Tibial nerve (tissue), 4 donors: Measurements from ENCODE around the gene DBNDD1. TPM values are rescaled to one million over a fixed set of nuclear protein-coding genes. Genes with fewer than 3 reads are reported as not detected.

Experiments used
- DNase-seq, 2 donors: peaks; one replicate each; pipeline ENCODE4 v3.0.0-alpha.2; 2019; ENCODE audit warnings: low spot score in 2 of 2
- H3K27ac ChIP-seq, 4 donors: fragments of 200-600 bp; sonication (generic) in 3 of 4; one replicate each; pipeline ENCODE4 v1.5.1; 2017 to 2019; ENCODE audit warnings: mild to moderate bottlenecking in 1 of 4
- H3K27me3 ChIP-seq, 2 donors: fragments of 200-600 bp; sonication (generic) in 1 of 2; one replicate each; pipeline versions ENCODE4 v1.5.1 to v1.6.0; 2017 to 2019
- H3K36me3 ChIP-seq, 3 donors: fragments of 200-600 bp; sonication (generic); one replicate each; pipeline ENCODE4 v1.5.1; 2018 to 2019
- H3K4me1 ChIP-seq, 4 donors: fragments of 200-600 bp; sonication (generic) in 3 of 4; one replicate each; pipeline ENCODE4 v1.5.1; 2017 to 2019
- H3K4me3 ChIP-seq, 4 donors: fragments of 200-600 bp; sonication (generic) in 3 of 4; one replicate each; pipeline ENCODE4 v1.5.1; 2017 to 2019; ENCODE audit warnings: mild to moderate bottlenecking in 1 of 4, moderate library complexity in 1 of 4
- H3K9me3 ChIP-seq, 4 donors: fragments of 200-600 bp; sonication (generic) in 3 of 4; one replicate each; pipeline ENCODE4 v1.5.1; 2017 to 2019
- EP300 ChIP-seq, 2 donors: sonication (generic); formaldehyde crosslinking; IDR thresholded peaks; one replicate each; pipeline ENCODE4 v1.6.1; 2017; ENCODE audit warnings: antibody characterized with exemption in 2 of 2, mild to moderate bottlenecking in 1 of 2
- POLR2A ChIP-seq, 2 donors: fragments of 450-650 bp; IDR thresholded peaks; one replicate each; pipeline ENCODE4 v1.6.1; 2017; ENCODE audit warnings: antibody characterized with exemption in 2 of 2, mild to moderate bottlenecking in 2 of 2, moderate library complexity in 2 of 2
- WGBS, 2 donors: methylation state at CpG; one replicate each; pipeline ENCODE4 v1.1.5; 2018; 5-methylcytosine and 5-hydroxymethylcytosine counted together
- total RNA-seq, 4 donors: library from RNA; depleted of rRNA; stranded (reverse); fragments of >200 nt; gene quantifications; one replicate each; pipeline ENCODE4 v1.1.0, GENCODE V29; 2016
- TF ChIP-seq, protein P1 (sequence below), 5 experiments: fragments of 200-600 bp in 3 of 5; fragments of 450-650 bp in 2 of 5; sonication (generic) in 3 of 5; IDR thresholded peaks; one replicate each; pipeline ENCODE4 v1.5.1; 2016 to 2019; ENCODE audit warnings: antibody characterized with exemption in 5 of 5, mild to moderate bottlenecking in 3 of 5, moderate library complexity in 2 of 5

Gene DBNDD1
- total RNA-seq, 4 donors from 2014 or later: 0.42 to 2.6 (median 1.3) TPM

DNA sequence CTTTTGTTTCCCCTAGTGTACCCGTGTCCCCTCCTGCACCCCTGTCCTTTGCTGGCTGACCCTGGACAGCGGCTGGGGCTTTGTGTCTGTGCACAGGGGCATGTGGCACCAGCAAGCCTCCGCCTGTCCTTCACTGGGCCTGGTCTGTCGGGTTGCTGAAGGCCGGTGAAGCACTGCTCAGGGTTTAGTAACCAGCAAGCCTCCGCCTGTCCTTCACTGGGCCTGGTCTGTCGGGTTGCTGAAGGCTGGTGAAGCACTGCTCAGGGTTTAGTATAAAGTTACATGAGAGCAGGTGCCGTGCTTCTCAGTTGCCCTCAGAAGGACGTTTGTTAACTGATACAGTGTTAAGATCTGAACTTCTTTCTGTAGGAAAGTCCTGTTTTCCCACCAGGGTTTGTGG, 36.9 kb downstream of the DBNDD1 start:
- H3K9me3 ChIP-seq: no peaks in the 10 kb centered on the region
- no peak overlapping the region for H3K27ac ChIP-seq
- peaks cover 3 to 95% (median 30%) of the 10 kb centered on the region in 3 donors for H3K36me3 ChIP-seq
- WGBS, 2 donors: 89 to 92% methylated on average over 9 of the region's 9 CpGs
- no peak for DNase-seq
- no peak overlapping the region for H3K4me3 ChIP-seq
- no peaks in the 10 kb centered on the region for H3K4me1 ChIP-seq
- TF ChIP-seq POLR2A (IDR thresholded peaks at IDR 0.05) (no peak), EP300 (IDR thresholded peaks at IDR 0.05) (no peak)
- TF ChIP-seq, protein P1, sequence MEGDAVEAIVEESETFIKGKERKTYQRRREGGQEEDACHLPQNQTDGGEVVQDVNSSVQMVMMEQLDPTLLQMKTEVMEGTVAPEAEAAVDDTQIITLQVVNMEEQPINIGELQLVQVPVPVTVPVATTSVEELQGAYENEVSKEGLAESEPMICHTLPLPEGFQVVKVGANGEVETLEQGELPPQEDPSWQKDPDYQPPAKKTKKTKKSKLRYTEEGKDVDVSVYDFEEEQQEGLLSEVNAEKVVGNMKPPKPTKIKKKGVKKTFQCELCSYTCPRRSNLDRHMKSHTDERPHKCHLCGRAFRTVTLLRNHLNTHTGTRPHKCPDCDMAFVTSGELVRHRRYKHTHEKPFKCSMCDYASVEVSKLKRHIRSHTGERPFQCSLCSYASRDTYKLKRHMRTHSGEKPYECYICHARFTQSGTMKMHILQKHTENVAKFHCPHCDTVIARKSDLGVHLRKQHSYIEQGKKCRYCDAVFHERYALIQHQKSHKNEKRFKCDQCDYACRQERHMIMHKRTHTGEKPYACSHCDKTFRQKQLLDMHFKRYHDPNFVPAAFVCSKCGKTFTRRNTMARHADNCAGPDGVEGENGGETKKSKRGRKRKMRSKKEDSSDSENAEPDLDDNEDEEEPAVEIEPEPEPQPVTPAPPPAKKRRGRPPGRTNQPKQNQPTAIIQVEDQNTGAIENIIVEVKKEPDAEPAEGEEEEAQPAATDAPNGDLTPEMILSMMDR (IDR thresholded peaks at IDR 0.05): no peak
- no peaks in the 10 kb centered on the region for H3K27me3 ChIP-seq

DNA sequence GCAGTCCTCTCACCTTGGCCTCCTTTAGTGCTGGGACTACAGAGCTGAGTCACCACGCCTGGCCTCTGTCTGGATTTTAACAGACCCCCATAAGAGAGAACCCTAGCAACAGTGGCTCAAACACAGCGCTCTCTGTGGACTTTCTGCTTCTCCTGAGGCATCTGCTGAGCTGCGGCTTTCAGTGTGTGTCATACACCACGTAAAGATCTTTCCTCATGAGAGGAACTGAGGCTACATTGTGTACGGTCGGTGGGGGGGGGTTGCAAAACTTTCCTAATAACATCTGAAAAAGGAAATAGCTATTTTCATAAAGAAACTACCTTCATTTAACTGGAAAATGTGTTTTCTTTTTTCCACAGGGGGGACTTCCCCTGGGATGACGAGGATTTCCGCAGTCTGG, 37.8 kb downstream of the DBNDD1 start:
- Histone ChIP-seq H3K27ac (no peak overlapping the region), H3K36me3 (peaks cover 3 to 86% (median 30%) of the 10 kb centered on the region in 3 donors)

DNA sequence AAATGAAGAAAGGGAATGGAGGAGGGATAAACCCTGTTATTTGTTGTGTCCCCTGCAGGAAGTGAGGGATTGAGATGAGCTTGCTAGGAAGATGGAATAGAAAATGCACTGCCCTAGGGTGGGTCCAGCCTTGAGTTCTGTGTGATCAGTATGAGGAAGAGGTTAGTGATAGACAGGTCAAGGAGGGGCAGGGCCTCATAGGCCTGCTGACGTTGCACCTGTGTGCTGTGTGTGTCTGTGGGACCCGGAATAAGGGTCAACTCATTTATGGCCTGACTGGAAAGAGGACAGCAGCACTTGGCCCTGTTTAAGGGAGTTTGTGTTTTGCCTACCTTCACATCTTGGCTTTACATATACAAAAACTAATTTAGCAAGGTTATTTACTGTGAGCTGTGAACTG, 44.4 kb downstream of the DBNDD1 start:
- peaks cover 0 to 7% (median 0%) of the 10 kb centered on the region in 4 donors for H3K9me3 ChIP-seq
- H3K36me3 ChIP-seq: peaks cover 0 to 29% (median 6%) of the 10 kb centered on the region in 3 donors
- TF ChIP-seq POLR2A (IDR thresholded peaks at IDR 0.05): no peak
- TF ChIP-seq, protein P1 (IDR thresholded peaks at IDR 0.05): no peak
- no peak for TF ChIP-seq EP300 (IDR thresholded peaks at IDR 0.05)
- no peak for DNase-seq
- no peaks in the 10 kb centered on the region for H3K27me3 ChIP-seq
- no peak overlapping the region for H3K27ac ChIP-seq
- H3K4me1 ChIP-seq: peaks cover 0 to 41% (median 20%) of the 10 kb centered on the region in 4 donors
- WGBS, 2 donors: 92 to 94% methylated on average over 2 of the region's 2 CpGs
- no peak overlapping the region for H3K4me3 ChIP-seq

More for the DNA sequence above, 37.8 kb downstream of the DBNDD1 start:
- no peaks in the 10 kb centered on the region for H3K4me1 ChIP-seq
- no peak for DNase-seq
- no peak overlapping the region for H3K4me3 ChIP-seq
- H3K27me3 ChIP-seq: no peaks in the 10 kb centered on the region
- WGBS, 2 donors: 72 to 86% methylated on average over 8 of the region's 8 CpGs
- TF ChIP-seq POLR2A (IDR thresholded peaks at IDR 0.05) (no peak), EP300 (IDR thresholded peaks at IDR 0.05) (no peak)
- TF ChIP-seq, protein P1 (IDR thresholded peaks at IDR 0.05): no peak
- no peaks in the 10 kb centered on the region for H3K9me3 ChIP-seq

DNA sequence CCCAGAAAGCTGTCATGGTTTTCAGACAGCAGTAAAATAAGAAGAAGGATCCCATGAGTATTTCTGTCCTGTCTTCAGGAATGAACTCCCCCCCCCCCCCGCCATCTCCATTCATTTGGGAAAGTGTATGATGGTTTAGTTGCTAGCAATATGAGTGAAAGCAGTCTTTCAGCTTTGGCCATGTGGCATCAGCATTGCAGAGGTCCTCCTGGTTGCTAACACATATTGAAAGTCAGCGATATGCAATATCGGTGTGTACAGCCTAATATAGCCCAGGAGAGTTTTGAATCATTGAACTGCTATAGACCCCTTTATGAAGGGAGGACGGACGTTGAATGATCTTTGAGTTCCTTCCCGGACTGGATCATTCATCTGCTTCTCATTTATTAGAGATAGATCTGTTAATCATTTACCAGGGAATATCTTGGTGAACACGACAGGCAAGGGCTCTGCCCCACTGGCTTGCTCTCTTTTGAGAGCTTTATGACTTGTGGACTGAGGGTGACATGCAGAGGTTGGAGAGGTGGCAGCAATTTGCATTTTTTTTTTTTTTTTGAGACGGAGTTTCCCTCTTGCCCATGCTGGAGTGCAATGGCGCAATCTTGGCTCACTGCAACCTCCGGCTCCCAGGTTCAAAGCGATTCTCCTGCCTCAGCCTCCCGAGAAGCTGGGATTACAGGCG, 45.5 kb downstream of the DBNDD1 start:
- no peak for DNase-seq
- no peaks in the 10 kb centered on the region for H3K27me3 ChIP-seq
- 89 to 90% methylated on average over 13 of the region's 13 CpGs for WGBS, 2 donors
- H3K4me1 ChIP-seq: peaks cover 0 to 44% (median 20%) of the 10 kb centered on the region in 4 donors
- H3K4me3 ChIP-seq: peak overlapping the region in 2 of 4 donors; percentile 96 to 98
- H3K9me3 ChIP-seq: peaks cover 0 to 10% (median 0%) of the 10 kb centered on the region in 4 donors
- no peak for TF ChIP-seq EP300 (IDR thresholded peaks at IDR 0.05)
- no peak for TF ChIP-seq POLR2A (IDR thresholded peaks at IDR 0.05)
- TF ChIP-seq, protein P1 (IDR thresholded peaks at IDR 0.05): no peak
- H3K36me3 ChIP-seq: peaks cover 0 to 23% (median 0%) of the 10 kb centered on the region in 3 donors
- H3K27ac ChIP-seq: peak overlapping the region in 1 of 4 donors; percentile 94

DNA sequence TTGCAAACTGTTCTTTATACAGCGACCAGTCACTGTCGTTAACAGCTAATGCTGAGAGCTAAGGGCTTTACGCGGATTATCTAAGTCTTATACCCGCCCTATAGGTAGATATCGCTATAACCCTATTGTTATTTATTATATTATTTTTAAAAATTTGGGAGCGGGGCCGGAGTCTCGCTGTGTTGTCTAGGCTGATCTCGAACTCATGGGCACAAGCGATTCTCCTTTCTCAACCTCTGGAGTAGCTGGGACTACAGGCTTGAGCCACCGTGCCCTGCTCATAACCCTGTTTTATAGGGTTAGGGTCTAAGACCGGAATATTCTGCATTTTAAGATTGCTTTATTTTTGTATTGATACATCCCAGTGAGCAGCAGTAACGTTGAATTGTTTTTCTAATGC, 46.0 kb downstream of the DBNDD1 start:
- TF ChIP-seq, protein P1 (IDR thresholded peaks at IDR 0.05): no peak
- no peak for TF ChIP-seq EP300 (IDR thresholded peaks at IDR 0.05)
- no peak for TF ChIP-seq POLR2A (IDR thresholded peaks at IDR 0.05)

More for the DNA sequence above, 46.0 kb downstream of the DBNDD1 start:
- Histone ChIP-seq H3K4me3 (peak overlapping the region; percentile 75 to 98 (median 92)), H3K4me1 (peaks cover 0 to 44% (median 20%) of the 10 kb centered on the region in 4 donors), H3K36me3 (peaks cover 0 to 23% (median 0%) of the 10 kb centered on the region in 3 donors), H3K27ac (peak overlapping the region in 3 of 4 donors; percentile 94 to 98 (median 98)), H3K9me3 (peaks cover 0 to 10% (median 0%) of the 10 kb centered on the region in 4 donors), H3K27me3 (no peaks in the 10 kb centered on the region)
- no peak for DNase-seq
- WGBS, 2 donors: 14 to 18% methylated on average over 14 of the region's 14 CpGs
